ENCODE measurements around the gene FTO. TPM values are rescaled to one million over a fixed set of nuclear protein-coding genes. Genes with fewer than 3 reads are reported as not detected.

FTO gene
- total and polyA plus RNA-seq, 2 of the 8 experiments (the other 6 are each of a cell fraction or from before 2014, with no cell fraction given) = 34.5 to 59.8 TPM

GRCh38 chr16:54022362-54022761, 318.4 kb downstream of the FTO start:
- Histone ChIP-seq H2AFZ (ENCODE audit: low read length) (no peak overlapping the region), H4K91ac (replicated peaks; ENCODE audit: insufficient read length, low read length) (no peak overlapping the region), H3K4me3 (ENCODE audit: extremely low read depth in 1 of 4, insufficient read depth in 2 of 4, low read depth in 3 of 4, low read length in 4 of 4) (no peak overlapping the region), H3K23ac (ENCODE audit: insufficient read length) (no peak overlapping the region), H2BK15ac (ENCODE audit: low read length) (no peak overlapping the region), H3K9ac (replicated peaks in 1 of 4; ENCODE audit: extremely low read depth in 1 of 4, low read depth in 3 of 4, low read length in 3 of 4) (no peak overlapping the region), H2BK12ac (ENCODE audit: low read depth, low read length) (no peak overlapping the region), H3K4me2 (ENCODE audit: insufficient read depth in 1 of 2, low read depth in 2 of 2, low read length in 2 of 2) (no peak overlapping the region), H3K79me1 (ENCODE audit: low read depth, low read length) (no peaks in the 10 kb centered on the region), H4K20me1 (replicated peaks in 1 of 2; ENCODE audit: control insufficient read depth in 1 of 2, insufficient read depth in 2 of 2, low read length in 2 of 2) (no peaks in the 10 kb centered on the region), H3K4ac (replicated peaks; ENCODE audit: insufficient read length, low read depth, low read length) (no peak overlapping the region), H3K27ac (ENCODE audit: low read depth, low read length) (no peak overlapping the region), H3K14ac (ENCODE audit: insufficient read length) (no peak overlapping the region), H2BK5ac (ENCODE audit: low read depth, low read length) (no peak overlapping the region), H3K4me1 (replicated peaks in 1 of 4; ENCODE audit: control insufficient read depth in 3 of 4, insufficient read depth in 4 of 4, low read length in 3 of 4) (peaks cover 0 to 2% (median 0%) of the 10 kb centered on the region in 4 experiments; a peak in 1 of 7 replicates), H2AK5ac (ENCODE audit: low read depth, low read length) (no peak overlapping the region), H4K5ac (ENCODE audit: insufficient read length, low read depth, low read length) (no peak overlapping the region), H2BK20ac (ENCODE audit: low read length) (no peak overlapping the region), H2BK120ac (replicated peaks; ENCODE audit: low read depth, low read length) (no peak overlapping the region), H4K8ac (ENCODE audit: extremely low read depth, insufficient read depth, low read length) (no peak overlapping the region), H3K9me3 (ENCODE audit: insufficient read depth in 2 of 2, low read depth in 1 of 2, low read length in 1 of 2) (no peaks in the 10 kb centered on the region; a peak in 1 of 4 replicates), H3K18ac (ENCODE audit: extremely low read depth, low read length) (no peak overlapping the region), H3K27me3 (replicated peaks in 1 of 4; ENCODE audit: control insufficient read depth in 3 of 4, extremely low read depth in 1 of 4, insufficient read depth in 3 of 4, low read length in 3 of 4) (no peaks in the 10 kb centered on the region), H3K36me3 (ENCODE audit: control insufficient read depth in 2 of 4, insufficient read depth in 4 of 4, low read length in 3 of 4) (no peaks in the 10 kb centered on the region), H3K79me2 (ENCODE audit: control insufficient read depth in 1 of 2, insufficient read depth in 2 of 2, low read length in 2 of 2) (no peaks in the 10 kb centered on the region), H3K23me2 (ENCODE audit: low read depth, low read length) (no peaks in the 10 kb centered on the region), H3K56ac (replicated peaks; ENCODE audit: insufficient read length, low read depth, low read length) (no peak overlapping the region)
- DNase-seq (ENCODE audit: low read depth in 1 of 2, low spot score in 2 of 2) (no peak), FAIRE-seq (no peak)
- CTCF ChIA-PET (ENCODE audit: partially characterized antibody) = no interaction called here
- WGBS, 2 experiments (ENCODE audit: extremely low coverage in 1 of 2, insufficient coverage in 1 of 2, insufficient read length in 1 of 2, insufficient replicate concordance in 2 of 2, low coverage in 1 of 2, low lambda C conversion rate in 2 of 2, missing lambda C conversion rate in 1 of 2) = 100% methylated on average over 1 of the region's 1 CpG; no CpG with 5 or more reads in 1 of the 2 experiments
- POLR2A ChIA-PET (ENCODE audit: partially characterized antibody) = no interaction called here
- TF ChIP-seq ATF3 (IDR thresholded peaks at IDR 0.05; ENCODE audit: insufficient read depth, low read depth, low read length) (no peak), RXRA (IDR thresholded peaks at IDR 0.05; ENCODE audit: insufficient read depth, low read depth, low read length) (no peak), HDAC6 (IDR thresholded peaks at IDR 0.05; ENCODE audit: low read depth, low read length) (no peak), CREB1 (IDR thresholded peaks at IDR 0.05) (no peak), KDM1A (IDR thresholded peaks at IDR 0.05; ENCODE audit: borderline replicate concordance, low read length) (no peak), TBP (IDR thresholded peaks at IDR 0.05; ENCODE audit: low read depth, low read length) (no peak), TAF1 (IDR thresholded peaks at IDR 0.05; ENCODE audit: low read depth, low read length) (no peak), SP2 (IDR thresholded peaks at IDR 0.05; ENCODE audit: low read length) (no peak), SP4 (IDR thresholded peaks at IDR 0.05; ENCODE audit: low read length) (no peak), RAD21 (IDR thresholded peaks at IDR 0.05 in 1 of 2, conservative IDR thresholded peaks at IDR 0.05 in 1 of 2; ENCODE audit: low read depth in 2 of 2, low read length in 2 of 2) (no peak), JUN (IDR thresholded peaks at IDR 0.05; ENCODE audit: low read depth, low read length) (no peak), SAP30 (IDR thresholded peaks at IDR 0.05; ENCODE audit: insufficient read depth, insufficient replicate concordance, low read length) (no peak), GABPA (IDR thresholded peaks at IDR 0.05; ENCODE audit: borderline replicate concordance, insufficient read depth, low read length) (no peak), TAF7 (optimal IDR thresholded peaks at IDR 0.05; ENCODE audit: borderline replicate concordance, low read depth, low read length) (no peak), TCF12 (IDR thresholded peaks at IDR 0.05; ENCODE audit: low read depth, low read length) (no peak)

All from H1 (cell line).